HG02870 (cell line): ENCODE results near the gene INSRR.

Experiments
- ATAC-seq: cut with Tn5 transposase; IDR thresholded peaks from one replicate; pipeline ENCODE4 v1.9.1; 2021; ENCODE audit warnings: mild to moderate bottlenecking, moderate library complexity; ENCODE audit not compliant: unreplicated experiment

The INSRR gene

DNA sequence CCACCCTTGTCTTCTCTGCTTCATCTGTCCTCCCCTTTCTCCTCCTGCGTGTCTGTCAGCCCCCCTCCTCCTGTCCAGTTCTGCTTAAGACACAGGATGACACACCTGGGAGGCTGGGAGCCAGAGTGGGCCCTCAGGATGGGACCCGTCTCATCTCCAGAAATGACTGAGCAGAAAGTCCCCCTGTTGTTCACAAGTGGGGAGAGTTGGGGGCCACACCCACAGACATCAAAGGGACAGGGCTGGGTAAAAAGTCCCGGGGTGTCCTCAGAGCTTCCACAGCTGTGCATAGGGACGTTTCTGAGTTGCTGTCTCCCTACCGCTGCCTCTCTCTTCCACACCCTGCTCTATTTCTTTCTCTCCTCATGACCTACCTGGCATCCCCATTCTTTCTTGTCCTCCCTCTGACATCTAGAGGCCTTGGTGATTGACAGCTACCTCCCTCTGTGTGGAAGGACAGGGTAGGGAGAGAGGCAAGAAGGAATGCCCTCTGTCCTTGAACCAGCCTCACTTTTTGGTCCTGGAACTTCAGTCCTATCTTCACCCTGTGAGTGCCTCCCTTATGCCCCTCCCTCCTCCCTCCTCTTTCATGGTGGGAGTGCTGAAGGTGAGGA lies 22.8 kb downstream of the INSRR start:
- ATAC-seq = peak; percentile 66

DNA sequence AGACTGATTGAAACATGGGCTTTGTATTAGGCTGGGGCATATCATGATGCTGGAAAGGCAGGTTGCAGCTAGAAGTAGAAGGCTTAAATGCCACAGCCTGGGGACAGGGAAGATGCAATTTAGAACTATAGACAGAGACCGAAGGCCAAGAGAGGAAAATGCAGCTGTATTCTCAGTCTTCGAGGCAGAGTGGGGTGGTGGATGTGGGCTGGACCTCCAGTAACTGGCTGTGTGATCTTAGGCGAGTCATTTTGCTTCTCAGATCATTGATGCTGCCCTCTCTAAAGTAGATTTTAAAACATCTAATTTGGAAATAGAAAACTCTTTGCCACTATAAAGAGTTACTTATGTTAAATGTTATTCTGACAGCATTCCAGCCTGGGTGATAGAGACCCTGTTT lies 24.6 kb downstream of the INSRR start:
- ATAC-seq = no peak

DNA sequence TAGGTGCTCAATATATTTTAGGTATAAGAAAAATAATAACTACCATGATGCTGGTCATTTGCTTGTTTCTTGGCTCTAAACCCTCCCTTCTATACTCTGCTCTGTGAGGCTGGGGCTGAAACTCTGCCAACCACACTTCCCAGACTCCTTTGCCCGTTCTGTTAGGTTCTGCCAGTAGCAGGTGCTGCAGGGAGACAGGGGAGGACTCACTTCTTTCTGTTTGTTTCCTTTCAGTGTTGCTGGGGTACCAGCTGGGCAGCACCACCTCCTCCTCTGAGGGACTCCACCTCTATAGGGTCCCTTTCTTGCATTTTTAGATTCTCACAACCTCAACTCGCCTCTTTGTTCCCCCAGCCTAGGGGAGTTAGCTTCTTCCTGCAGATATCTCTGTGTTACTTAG lies 25.3 kb downstream of the INSRR start:
- no peak for ATAC-seq

- ATAC-seq = no peak
Observed at GRCh38 chr1:156832434-156832833, 26.5 kb downstream of the INSRR start.

- ATAC-seq = no peak
Observed at GRCh38 chr1:156828400-156829124, 30.4 kb downstream of the INSRR start.

DNA sequence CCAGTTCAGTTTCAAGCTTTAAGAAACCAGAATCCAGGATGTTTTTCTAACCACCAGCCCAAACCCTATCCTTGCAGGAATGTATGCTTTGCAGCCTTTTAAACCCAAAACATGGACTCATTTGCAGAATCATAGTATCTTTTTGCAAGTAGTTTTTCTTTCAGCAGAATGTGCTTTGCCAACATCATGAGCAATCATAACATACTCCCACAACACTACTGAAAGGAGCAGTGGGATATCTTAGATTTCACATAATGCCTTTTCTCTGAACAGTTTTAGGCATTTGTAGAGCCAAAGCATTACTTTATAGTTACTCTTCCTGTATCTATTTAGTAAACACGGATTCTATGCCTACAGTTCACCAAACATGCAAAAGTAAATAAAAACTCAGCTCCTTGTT lies 32.3 kb downstream of the INSRR start:
- no peak for ATAC-seq

DNA sequence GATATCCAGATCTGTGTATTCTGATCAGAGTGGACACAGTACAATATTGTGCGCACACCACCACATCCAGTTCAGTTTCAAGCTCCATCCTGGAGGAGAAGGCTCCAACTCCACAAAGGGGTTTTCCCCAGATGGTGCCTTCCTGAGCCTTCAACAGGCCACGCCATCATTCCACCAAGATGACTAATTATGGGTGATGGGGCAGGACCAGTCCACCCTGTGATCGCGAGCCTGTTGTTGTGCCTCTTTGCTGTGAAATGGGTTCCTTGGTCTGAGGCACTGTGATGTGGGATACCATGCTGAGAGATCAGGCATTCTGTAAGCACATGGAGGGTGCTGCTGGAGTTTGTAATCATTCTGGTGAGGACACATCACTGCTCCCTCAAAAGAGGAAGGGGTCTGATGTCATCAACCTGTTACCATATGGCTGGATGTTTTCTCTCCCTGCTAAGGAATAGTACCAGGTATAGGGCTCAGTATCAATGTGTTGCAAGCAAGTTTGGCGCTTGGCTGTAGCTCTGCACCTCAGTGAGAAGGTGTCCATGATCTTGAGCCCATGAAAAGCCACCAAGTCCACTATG lies 35.6 kb downstream of the INSRR start:
- no peak for ATAC-seq

DNA sequence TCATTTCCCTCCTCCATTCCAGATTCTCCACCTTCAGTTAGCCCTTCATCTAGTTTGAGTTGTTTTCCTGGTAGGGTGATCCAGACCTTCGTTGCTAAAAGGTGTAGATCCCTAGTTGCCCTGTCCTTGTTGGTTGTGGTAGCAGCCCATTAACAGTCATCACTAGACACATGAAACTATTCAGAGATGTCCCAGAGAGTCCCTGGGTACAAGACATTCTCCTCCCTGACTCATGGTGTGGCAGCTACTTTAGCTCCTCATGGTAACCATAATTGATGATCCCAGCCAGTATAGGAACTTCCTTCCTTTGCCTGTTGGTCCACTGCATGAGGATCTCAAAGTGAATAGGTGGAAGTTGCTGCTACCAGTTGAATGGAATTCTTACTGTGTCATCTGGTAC lies 36.2 kb downstream of the INSRR start:
- ATAC-seq = no peak

GRCh38 chr1:156821801-156822200 lies 37.1 kb downstream of the INSRR start:
- no peak for ATAC-seq

DNA sequence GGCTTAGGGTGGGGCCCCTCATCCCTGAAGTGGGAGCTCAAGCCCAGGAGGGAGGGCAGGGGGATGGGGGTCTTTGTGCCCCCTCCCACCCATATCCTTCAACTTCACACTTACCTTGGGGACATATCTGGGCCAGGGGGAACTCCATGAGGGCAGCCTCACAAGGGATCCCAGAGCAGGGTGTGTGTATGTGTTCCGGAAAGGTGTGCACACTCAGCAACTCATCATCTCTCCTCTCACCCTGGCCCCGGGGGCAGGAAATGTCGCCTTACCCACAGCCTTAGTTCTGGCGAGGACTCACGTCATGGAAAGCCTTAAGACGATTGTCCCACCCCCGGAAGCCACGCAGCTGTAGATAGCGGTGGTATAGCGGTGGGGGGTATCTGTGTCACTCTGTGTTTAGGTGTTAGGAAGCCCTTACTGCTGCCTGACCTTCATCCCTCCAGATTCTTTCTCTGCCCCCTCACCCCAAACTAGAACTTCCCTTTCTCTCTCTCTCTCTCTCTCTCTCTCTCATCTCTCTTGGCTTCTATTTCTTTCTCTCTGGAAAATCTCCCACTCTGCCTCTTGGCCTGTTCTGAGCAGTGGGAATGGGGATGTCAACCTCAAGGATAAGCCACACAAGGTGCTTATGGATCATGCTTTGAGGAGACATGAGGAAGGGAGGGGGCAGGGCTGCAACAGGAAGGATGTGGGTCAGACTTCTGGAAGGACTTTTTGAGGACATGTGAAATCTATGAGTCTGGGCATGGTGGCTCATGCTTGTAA lies 42.2 kb downstream of the INSRR start, which contains the start of gene SH2D2A:
SH2D2A (minus strand) TSS at position 288 of the 768 bp plus-strand sequence; CDS start at position 148, 140 bp downstream.
- no peak for ATAC-seq

- no peak for ATAC-seq
Observed at GRCh38 chr1:156815961-156816422, 42.9 kb downstream of the INSRR start.

GRCh38 chr1:156815307-156815826 lies 43.5 kb downstream of the INSRR start:
- no peak for ATAC-seq

DNA sequence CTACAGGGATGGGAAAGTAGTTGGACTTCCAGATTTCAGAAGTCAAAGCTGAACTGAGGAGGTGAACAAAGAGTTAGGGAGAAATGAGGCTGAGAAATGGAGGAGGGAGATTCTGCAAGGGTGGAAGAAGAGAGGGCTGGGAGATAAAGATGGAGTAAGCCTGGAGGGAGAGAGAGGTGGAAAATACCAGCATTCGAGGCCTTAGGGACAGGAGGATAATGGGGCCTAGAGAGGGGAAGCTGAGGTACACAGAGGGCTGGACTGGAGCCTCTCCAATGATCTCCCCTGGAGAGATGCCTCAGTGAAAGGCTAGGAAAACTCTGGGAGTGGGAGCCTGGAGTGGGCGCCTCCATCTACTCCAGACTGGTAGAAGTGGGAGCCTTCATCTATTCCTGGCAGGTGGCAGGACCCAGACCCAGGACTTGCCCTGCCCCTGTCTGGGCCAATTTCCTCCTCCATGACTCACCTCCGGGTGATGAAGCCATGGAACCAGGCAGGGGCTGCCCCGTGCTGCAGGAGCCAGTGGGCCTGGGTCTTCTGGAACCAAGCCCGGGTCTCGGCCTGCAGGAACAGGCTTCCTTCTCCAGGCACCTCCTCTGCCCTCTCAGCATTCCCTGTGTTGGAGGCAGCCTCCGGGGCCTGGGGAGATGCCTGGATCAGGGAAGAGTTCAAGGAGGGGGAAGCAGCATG lies 44.2 kb downstream of the INSRR start:
- no peak for ATAC-seq

DNA sequence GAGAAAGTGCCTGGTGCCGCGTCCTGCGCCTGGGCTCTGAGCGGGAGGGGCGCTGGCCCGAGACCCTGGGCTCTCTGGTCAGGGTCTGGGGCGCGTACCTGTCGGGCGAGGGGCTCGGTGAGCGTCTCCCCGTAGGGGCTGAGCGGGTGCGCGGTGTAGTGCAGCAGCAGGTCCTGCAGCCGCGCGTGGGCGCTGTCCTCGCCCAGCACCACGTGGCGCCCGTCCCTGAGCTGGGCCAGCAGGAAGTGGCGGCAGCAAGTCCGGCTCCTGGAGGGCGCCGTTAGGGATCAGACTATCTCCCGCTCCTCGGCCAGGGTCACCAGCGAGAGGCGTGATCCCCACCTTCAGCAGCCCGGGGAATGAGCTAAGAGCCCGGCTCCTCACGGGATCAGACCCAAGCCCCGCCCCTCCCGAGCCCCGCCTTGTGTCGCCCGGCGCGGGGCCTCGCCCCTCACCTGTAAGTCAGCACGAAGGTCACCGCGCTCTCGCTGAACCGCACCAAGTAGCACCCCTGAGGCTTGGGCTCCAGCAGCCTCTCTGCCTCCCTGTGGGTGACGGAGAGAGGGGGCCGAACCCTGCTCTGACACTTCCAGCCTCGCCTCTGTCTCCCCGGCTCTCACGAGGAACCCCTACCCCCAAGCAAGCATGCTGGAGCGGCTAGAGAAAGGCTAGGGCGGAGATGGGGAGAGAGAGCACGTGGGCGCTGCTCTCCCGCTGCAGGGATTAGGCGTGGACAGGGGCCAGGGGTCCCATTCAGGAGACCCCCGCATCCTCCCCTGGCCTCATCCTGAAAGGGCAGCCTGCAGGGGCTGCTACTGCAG lies 45.0 kb downstream of the INSRR start:
- ATAC-seq = no peak

- ATAC-seq = no peak
Observed at GRCh38 chr1:156813298-156813697, 45.6 kb downstream of the INSRR start.

GRCh38 chr1:156812293-156812990 lies 46.5 kb downstream of the INSRR start:
- no peak for ATAC-seq

DNA sequence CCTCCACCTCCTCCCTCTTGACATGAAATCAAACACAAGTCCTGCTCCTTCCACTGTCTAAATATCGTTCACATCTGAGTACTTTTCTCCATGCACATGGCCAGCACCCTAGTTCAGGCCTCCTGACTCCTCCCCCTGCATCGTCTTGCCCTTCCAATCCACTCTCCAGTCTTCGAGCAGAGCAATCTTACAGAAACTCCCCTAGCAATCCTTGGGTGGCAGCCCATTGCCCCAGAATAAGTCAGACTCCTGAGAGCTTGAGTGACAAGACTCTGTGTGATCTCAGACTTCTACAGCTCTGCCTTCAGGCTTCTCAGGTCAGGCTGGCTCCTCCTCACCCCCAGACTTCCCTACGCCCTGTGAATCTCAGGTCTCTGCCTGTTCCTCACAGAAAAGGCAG lies 47.7 kb downstream of the INSRR start:
- no peak for ATAC-seq

DNA sequence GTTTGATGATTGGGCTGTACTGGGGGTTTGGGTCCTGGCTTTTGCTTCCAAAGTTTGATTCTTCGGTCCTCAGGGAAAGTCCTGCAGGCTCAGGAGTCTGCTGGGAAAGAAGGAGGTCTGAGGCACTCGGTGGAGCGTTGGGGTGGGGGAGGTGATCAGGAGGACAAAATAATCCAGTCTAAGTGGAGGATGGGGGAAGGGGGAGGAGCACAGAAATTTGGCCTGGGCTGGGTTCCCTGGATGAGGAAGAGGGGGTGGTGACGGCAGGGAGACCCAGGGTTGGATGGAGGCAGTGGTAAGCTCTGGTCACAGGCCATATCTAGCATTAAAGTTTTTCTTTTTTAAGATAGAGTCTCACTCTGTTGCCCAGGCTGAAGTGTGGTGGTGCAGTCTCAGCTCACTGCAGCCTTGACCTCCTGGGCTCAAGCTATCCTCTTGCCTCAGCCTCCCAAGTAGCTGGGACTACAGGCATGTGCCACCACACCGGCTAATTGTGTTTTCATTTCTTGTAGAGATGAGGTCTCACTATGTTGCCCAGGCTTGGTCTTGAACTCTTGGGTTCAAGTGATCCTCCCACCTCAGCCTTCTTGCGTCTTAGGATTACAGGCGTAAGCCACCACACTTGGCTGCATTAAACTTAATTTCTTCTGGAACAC lies 49.1 kb downstream of the INSRR start:
- no peak for ATAC-seq

- no peak for ATAC-seq
Observed at GRCh38 chr1:156809281-156809680, 49.6 kb downstream of the INSRR start.
